Testis (tissue), 5 donors: ENCODE measurements around the gene LPIN3. TPM values are rescaled to one million over a fixed set of nuclear protein-coding genes. Genes with fewer than 3 reads are reported as not detected.
A peak's percentile ranks its signal among the peaks of the same experiment; 100 is the strongest.

ENCODE experiments used
- DNase-seq: peaks from one replicate; pipeline ENCODE4 v3.0.0-alpha.2; 2019
- H3K27ac ChIP-seq, 2 donors: fragments of 200-600 bp; sonication (generic); one replicate each; pipeline ENCODE4 v1.5.1; 2019
- H3K27me3 ChIP-seq: fragments of 200-600 bp; sonication (generic); one replicate; pipeline ENCODE4 v1.5.1; 2019
- H3K36me3 ChIP-seq: fragments of 200-600 bp; sonication (generic); one replicate; pipeline ENCODE4 v1.5.1; 2017; ENCODE audit warnings: low read depth; ENCODE audit errors: missing control alignments
- H3K4me1 ChIP-seq: fragments of 200-600 bp; sonication (generic); one replicate; pipeline ENCODE4 v1.5.1; 2019
- H3K4me3 ChIP-seq, 2 donors: fragments of 200-600 bp; sonication (generic); one replicate each; pipeline ENCODE4 v1.5.1; 2017 to 2019
- H3K9me3 ChIP-seq: fragments of 200-600 bp; sonication (generic); one replicate; pipeline ENCODE4 v1.5.1; 2017
- POLR2A ChIP-seq: fragments of 450-650 bp; IDR thresholded peaks from one replicate; pipeline ENCODE4 v1.6.1; 2017; ENCODE audit warnings: antibody characterized with exemption, mild to moderate bottlenecking, moderate library complexity
- WGBS, 2 donors: methylation state at CpG; one replicate each; pipeline ENCODE4 v1.1.5; 2018; 5-methylcytosine and 5-hydroxymethylcytosine counted together
- intact Hi-C: fragments of 100-400 bp; cut with DNase I; formaldehyde crosslinking; loops from one replicate; pipeline ENCODE4 v1.15.1; 2023; ENCODE audit warnings: low total_unique reads
- long read RNA-seq, 2 donors: transcript quantifications; one replicate each; lab custom pipeline, GENCODE V29; 2026
- polyA plus RNA-seq: library from polyadenylated mRNA; stranded (reverse); fragments of 350-450 nt; fragmentation: Illumina TruSeq; extraction: RNeasy Lipid Tissue Mini Kit (QIAGEN cat#74804); gene quantifications from one replicate; pipeline ENCODE4 v1.2.3, GENCODE V29; 2014; ENCODE audit warnings: low read depth, low replicate concordance; ENCODE audit not compliant: insufficient read depth
- total RNA-seq, 2 donors: library from RNA; depleted of rRNA; stranded (reverse); fragments of >200 nt; gene quantifications; one replicate each; pipeline ENCODE4 v1.2.3, GENCODE V29; 2016
- TF ChIP-seq, protein P1 (sequence below), 3 experiments: fragments of 450-650 bp in 2 of 3; fragments of 200-600 bp in 1 of 3; sonication (generic) in 1 of 3; IDR thresholded peaks; one replicate each; pipeline ENCODE4 v1.5.1; 2016 to 2019; ENCODE audit warnings: antibody characterized with exemption in 3 of 3, mild to moderate bottlenecking in 2 of 3, moderate library complexity in 1 of 3

Gene LPIN3, protein sequence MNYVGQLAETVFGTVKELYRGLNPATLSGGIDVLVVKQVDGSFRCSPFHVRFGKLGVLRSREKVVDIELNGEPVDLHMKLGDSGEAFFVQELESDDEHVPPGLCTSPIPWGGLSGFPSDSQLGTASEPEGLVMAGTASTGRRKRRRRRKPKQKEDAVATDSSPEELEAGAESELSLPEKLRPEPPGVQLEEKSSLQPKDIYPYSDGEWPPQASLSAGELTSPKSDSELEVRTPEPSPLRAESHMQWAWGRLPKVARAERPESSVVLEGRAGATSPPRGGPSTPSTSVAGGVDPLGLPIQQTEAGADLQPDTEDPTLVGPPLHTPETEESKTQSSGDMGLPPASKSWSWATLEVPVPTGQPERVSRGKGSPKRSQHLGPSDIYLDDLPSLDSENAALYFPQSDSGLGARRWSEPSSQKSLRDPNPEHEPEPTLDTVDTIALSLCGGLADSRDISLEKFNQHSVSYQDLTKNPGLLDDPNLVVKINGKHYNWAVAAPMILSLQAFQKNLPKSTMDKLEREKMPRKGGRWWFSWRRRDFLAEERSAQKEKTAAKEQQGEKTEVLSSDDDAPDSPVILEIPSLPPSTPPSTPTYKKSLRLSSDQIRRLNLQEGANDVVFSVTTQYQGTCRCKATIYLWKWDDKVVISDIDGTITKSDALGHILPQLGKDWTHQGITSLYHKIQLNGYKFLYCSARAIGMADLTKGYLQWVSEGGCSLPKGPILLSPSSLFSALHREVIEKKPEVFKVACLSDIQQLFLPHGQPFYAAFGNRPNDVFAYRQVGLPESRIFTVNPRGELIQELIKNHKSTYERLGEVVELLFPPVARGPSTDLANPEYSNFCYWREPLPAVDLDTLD
- total RNA-seq, result 10 to 100 TPM in 1 of 2 donors, 1 to 10 TPM in 1; 7.6 to 13.6 TPM
- polyA plus RNA-seq, result 9.9 TPM
- long read RNA-seq, donor 1, partial matches to known transcripts, result 0 of 2 reads
- long read RNA-seq, donor 1, other reads (novel, unspliced or antisense), result 0 of 2 reads
- long read RNA-seq, donor 2, partial matches to known transcripts, result 6 of 6 reads
- long read RNA-seq, donor 2, other reads (novel, unspliced or antisense), result 0 of 6 reads

DNA sequence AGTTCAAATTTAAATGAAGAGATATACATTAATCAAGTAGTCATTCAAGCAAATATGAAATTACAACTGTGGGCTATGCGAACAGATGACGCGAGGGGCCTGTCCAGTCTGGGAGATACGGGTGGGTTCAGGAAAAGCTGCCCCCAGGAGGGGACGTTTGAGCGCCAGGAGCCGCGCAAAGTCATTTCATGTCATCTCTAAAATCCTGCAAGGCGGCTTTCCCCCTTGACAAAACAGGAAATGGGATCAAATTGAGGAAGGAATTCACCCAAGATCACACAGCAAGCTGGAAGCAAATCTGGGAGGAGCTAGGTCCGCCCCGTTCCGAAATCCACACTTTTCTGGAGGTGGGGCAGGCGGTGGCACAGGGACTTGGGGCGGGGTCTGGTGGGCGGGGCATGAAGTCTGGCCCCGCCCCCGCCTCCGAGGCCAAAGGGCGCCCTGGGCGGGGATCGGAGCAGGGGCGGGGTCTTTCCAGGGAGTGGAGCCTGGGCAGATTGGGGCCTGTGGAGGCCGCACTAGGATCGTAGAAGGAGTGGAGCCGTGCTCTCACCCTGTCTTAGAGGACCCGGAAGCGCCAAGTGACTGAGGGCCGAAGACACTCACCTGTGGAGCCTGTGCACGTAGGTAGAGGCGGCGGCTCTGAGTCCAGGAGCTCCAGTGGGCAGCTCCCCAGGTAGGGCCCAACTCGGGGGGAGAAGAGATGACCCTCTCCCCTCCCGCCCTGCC, at the start of gene LPIN3:
Gene LPIN3, plus strand, starts transcription at position 495 of the 729 bp plus-strand sequence. CDS start 4,983 bp downstream, outside the sequence.
- WGBS, 2 donors, result 11 to 16% methylated on average over 10 to 33 of the region's 33 CpGs
- peak; percentile 88 for DNase-seq
- Histone ChIP-seq H3K9me3 (no peaks in the 10 kb centered on the region), H3K27me3 (no peaks in the 10 kb centered on the region), H3K27ac (peak within 1 kb of the TSS in 1 of 2 donors; percentile 11), H3K36me3 (no peaks in the 10 kb centered on the region), H3K4me1 (peaks cover 14% of the 10 kb centered on the region), H3K4me3 (peak within 1 kb of the TSS; percentile 29 to 51)
- intact Hi-C loops, result loop anchor here (10.0 kb wide), 1 partner anchor 74 kb away; no protein-coding TSS in a partner anchor
- TF ChIP-seq, protein P1, sequence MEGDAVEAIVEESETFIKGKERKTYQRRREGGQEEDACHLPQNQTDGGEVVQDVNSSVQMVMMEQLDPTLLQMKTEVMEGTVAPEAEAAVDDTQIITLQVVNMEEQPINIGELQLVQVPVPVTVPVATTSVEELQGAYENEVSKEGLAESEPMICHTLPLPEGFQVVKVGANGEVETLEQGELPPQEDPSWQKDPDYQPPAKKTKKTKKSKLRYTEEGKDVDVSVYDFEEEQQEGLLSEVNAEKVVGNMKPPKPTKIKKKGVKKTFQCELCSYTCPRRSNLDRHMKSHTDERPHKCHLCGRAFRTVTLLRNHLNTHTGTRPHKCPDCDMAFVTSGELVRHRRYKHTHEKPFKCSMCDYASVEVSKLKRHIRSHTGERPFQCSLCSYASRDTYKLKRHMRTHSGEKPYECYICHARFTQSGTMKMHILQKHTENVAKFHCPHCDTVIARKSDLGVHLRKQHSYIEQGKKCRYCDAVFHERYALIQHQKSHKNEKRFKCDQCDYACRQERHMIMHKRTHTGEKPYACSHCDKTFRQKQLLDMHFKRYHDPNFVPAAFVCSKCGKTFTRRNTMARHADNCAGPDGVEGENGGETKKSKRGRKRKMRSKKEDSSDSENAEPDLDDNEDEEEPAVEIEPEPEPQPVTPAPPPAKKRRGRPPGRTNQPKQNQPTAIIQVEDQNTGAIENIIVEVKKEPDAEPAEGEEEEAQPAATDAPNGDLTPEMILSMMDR (IDR thresholded peaks at IDR 0.05), result no peak
- no peak for TF ChIP-seq POLR2A

DNA sequence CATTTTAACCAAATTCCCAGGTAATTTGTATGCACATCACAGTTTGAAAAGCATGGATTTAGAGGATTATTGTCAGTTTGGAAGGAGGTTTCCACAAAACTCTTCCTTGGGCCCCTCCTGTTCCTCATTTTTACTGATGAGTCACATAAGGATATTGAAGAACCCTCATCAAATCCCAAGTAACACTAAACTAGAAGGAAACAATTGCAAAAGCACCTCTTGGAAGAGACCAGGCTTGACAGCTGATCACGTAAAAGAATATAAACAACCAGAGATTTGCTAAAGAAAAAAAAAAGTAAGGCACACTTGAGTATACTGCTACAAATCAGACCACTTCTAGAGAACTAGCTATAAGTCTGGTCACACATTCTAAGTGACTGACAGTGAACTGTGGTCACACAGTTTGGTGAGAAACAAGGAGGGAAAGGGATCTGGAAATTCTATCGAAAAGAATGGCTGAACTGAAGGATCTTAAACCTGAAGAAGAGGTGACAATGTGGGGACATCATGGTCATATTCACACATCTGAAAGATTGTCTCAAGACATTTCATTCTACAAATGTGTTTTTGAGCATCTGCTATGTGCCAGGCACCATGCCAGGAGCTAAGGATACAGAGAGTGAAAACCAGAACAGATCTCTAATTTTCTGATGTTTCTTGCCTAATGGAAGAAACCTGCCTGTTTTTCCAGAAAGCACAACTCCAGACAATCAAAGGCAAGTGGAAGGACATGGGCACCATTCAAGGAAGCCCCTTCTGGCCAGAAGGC, 47.2 kb upstream of the LPIN3 start:
- no peak overlapping the region for H3K4me3 ChIP-seq
- no peaks in the 10 kb centered on the region for H3K9me3 ChIP-seq
- no peaks in the 10 kb centered on the region for H3K36me3 ChIP-seq
- TF ChIP-seq POLR2A, result no peak
- TF ChIP-seq, protein P1 (IDR thresholded peaks at IDR 0.05), result no peak
- H3K27ac ChIP-seq, result peak overlapping the region in 1 of 2 donors; percentile 18
- 73 to 81% methylated on average over 2 of the region's 2 CpGs for WGBS, 2 donors
- H3K27me3 ChIP-seq, result no peaks in the 10 kb centered on the region
- intact Hi-C loops, result no loop called here
- DNase-seq, result peak; percentile 28
- peaks cover 11% of the 10 kb centered on the region for H3K4me1 ChIP-seq

DNA sequence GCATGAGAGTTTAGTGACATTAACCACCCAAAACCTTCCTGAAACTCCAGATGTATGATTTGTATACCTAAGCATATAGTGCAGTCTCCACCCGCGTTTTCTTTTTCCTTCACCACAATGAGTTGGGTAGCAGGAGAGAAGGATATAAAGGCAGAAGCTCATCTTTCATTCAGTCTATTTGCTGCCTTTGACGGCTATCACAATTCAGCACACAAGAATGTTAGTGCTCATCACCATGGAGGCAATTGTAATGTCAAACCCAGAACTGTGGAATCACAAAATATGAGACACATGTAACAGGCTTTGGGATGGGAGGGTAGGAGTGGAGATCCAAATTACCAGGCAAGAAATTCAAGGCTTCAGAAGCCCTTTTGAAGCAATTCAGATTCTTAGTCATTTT, 40.7 kb upstream of the LPIN3 start:
- H3K36me3 ChIP-seq, result no peaks in the 10 kb centered on the region
- no peak for DNase-seq

DNA sequence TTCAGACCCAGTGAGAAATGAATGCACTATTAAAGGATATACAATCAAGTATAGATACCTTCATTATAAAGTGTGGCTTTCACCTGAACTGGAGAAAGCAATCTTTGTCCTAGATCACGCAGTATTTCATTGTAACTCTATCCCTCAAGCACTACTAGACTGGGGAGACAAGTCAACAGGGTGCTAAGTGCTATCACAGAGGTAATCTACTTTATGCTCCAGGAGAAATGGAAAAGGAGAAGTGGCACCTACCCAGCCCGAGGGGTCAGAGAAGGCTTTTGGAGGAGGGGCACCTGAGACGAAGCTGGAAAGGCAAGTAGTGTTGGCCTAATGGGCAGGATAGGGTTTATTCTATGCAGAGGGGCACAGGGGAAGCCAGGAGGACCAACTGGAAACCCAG, 40.2 kb upstream of the LPIN3 start:
- Histone ChIP-seq H3K27me3 (no peaks in the 10 kb centered on the region), H3K4me1 (no peaks in the 10 kb centered on the region), H3K4me3 (no peak overlapping the region), H3K9me3 (no peaks in the 10 kb centered on the region), H3K36me3 (no peaks in the 10 kb centered on the region), H3K27ac (no peak overlapping the region)
- TF ChIP-seq, protein P1 (IDR thresholded peaks at IDR 0.05), result no peak
- TF ChIP-seq POLR2A, result no peak
- intact Hi-C loops, result no loop called here
- 77 to 81% methylated on average over 3 of the region's 3 CpGs for WGBS, 2 donors
- no peak for DNase-seq

More for the DNA sequence above, 40.7 kb upstream of the LPIN3 start:
- Histone ChIP-seq H3K27me3 (no peaks in the 10 kb centered on the region), H3K9me3 (no peaks in the 10 kb centered on the region), H3K4me1 (no peaks in the 10 kb centered on the region), H3K4me3 (no peak overlapping the region), H3K27ac (no peak overlapping the region)
- intact Hi-C loops, result no loop called here
- TF ChIP-seq POLR2A, result no peak
- WGBS, 2 donors, result 89 to 93% methylated on average over 3 of the region's 3 CpGs
